UCSD-AML1 (cell line): ENCODE measurements around the gene GUCY1A2.

ENCODE experiments used
- DNase-seq: peaks from one replicate; lab custom pipeline; 2025; ENCODE audit not compliant: unreplicated experiment; lab: John Stamatoyannopoulos, UW

The GUCY1A2 gene

DNA sequence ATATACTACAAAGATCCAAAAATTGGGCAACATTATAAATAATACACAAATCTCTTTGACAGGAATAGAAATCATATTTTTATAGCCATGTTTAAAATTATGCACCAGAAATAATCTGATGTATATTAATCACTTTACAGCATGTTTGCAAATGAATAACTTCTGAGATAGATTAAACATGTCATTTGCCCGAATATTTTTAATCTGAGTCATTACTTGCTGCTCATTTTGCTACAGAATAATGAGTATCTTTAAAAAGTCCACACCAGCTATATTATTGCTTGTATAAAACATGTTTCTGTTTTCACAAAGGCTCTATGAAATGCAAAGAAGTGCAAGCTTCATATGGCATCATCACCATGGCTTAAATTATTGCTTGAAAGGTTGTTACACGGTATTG is 336.8 kb downstream of the GUCY1A2 start:
- DNase-seq: no peak

DNA sequence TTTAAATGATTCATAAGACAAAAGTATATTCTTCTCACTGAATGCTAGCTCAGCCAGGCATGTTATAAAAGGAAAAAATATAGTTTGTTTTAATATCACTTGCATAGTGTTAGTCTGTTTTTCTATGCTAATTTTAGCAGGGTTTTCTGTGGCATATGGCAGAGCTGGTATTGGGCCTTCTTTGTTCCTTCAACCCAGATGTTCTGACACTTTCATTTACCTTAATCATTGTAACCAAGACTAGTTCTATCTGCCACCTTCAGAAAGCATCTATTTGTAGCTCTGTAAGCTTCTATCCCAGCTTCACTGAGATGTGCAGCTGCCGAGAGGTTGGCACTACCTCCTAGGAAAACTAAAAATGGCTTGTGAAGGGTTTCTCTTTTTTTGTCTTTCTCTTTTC is 338.7 kb downstream of the GUCY1A2 start:
- DNase-seq: no peak

DNA sequence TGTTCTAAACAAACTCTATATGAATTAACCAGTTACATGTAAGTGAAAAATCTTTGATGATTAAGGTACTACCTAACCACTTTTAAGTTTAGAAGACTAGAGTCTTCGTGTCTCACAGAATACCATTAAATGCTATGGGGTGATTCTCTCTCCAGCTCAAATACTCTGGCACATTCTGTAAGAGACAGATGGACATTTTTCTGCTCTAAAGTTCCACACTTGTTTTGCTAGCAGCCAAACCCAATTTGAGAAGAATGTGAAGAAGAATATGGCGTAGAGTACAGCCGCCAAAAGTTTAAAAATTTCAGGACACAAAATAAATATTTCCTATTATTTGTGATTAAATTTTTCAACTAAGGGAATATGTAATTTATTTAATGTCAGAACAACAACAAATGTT is 339.1 kb downstream of the GUCY1A2 start:
- no peak for DNase-seq

DNA sequence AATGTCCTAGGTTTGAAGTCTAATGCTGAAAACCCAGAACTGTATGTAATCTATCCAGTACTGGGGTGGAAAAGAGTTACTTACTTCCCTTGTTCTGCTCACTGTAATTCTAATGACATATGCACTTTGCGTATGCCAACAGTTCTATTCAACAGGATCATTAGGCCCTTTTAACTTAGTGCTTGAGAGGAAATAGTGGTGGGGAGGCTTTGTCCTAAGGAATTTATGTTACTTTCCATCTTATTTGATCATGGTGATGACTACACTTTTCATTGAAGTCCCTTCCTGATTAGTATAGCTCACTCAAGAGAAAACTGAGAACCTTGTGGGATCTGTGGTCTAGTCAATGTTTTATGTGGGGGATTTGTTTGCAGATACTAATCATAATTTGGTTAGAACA is 348.2 kb downstream of the GUCY1A2 start:
- DNase-seq: no peak

DNA sequence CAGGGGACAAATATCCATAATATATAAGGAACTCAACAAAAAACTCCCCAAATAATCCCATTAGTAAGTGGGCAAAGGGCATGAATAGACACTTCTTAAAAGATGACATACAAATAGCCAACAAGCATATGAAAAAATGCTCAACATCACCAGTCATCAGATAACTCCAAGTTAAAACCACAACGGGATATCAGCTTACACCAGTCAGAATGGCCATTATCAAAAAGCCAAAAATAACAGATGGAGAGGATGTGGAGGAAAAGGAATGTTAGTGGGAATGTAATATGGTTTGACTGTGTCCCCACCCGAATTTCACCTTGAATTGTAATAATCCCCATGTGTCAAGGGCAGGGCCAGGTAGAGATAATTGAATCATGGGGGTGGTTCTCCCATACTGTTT is 350.1 kb downstream of the GUCY1A2 start:
- DNase-seq: no peak

DNA sequence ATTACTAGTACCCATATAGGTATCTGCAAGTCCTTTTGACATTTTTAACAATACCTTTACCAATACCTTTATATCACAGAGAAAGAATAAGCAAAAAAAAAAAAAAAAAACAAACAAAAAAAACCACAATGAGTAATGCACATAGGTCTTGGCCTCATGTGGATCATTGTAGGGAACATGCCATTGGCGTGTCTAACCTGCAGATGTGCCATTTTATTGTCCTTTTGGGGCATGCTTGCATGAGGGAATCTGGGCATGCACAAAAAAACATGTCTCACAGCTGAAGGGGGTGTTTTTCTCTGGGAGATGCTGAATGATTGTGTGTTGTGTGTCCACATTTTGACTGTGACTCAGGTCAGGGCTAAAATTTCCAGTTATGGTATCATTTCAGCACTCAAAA is 361.6 kb downstream of the GUCY1A2 start:
- no peak for DNase-seq

DNA sequence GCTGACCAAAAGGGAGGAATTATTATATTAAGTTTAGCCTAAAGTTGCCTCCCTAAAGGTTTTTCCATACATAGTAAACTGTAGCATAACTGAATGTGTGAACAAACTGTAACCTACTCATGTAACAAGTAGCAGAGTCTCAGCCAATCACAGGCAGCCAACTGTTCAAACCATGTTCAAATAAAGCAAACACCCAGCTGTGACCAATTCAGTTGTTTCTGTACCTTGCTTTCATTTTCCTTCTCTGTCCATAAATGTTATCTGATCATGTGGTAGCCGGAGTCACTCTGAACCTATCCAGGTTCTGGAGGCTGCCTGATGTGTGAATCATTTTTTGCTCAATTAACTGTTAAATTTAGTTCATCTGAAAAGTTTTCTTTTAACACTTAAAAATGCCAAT is 373.5 kb downstream of the GUCY1A2 start:
- no peak for DNase-seq

DNA sequence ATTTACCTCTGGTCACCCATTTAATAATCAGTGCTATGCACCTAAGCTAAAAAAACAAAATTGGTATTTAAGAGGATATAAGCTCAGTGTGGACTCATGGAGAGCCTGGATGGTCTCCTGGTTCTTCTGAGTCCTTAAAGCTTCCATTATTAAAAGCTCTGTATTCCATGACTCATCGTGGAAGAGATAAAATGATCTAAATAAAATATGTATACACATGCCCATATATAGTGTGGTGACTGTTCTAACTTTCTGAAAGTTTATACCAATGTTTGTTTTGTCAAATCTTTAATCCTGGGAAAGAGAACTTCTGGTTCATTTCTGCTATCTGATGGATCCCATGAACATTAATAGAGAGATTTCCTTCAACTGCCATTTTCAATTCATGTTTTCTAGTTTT is 375.9 kb downstream of the GUCY1A2 start:
- no peak for DNase-seq

DNA sequence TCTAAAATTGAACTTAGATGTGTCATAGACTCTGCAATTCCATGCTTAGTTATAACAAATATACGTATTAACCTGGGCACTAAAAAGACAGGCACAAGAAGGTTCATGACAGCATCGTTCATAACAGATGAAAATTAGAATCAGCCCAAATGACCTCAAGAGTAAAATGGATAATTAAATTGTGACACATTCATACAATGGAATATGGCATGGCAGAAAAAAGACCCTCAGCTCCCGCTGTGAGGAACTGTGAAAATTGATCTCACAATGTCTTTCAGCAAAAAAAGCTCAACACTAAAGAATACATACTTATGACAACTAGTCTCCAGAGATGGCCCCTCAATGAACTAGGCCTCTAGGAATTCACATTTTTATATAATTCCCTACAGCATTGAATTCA is 386.0 kb downstream of the GUCY1A2 start:
- DNase-seq: no peak

DNA sequence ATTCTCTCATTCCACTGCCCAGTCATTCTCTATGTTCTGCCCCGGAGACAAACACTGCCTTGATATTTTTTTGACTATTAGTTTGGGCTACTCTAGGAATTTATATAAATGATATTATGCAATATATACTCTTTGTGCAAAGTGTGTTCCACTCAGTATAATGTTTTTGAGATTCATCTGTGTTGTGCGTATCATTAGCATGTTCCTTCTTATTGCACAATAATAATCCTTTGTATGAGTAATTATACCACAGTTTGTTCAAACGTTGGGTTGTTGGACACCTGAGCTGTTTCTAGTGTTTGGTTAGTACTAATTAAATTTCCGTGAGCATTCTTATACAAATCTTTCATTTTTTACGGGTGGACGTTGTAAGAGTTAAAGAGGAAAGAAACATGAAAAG is 390.6 kb downstream of the GUCY1A2 start:
- DNase-seq: no peak

DNA sequence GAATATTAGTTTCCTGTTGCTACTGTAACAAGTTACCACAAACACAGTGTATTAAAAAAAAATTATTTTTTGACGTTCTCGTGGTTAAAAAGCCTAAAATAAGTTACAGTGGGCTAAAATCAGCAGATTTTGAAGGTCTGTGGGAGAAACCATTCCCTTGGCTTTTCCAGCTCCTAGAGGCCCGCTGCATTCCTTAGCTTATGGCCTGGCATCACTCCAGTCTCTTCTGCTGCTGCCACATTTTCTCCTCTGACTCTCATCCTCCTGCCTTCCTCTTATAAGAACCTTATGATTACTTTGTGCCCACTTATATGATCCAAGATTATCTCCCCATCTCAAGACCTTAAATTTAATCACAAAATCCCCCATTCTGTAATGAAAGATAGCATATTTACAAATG is 392.7 kb downstream of the GUCY1A2 start:
- no peak for DNase-seq

DNA sequence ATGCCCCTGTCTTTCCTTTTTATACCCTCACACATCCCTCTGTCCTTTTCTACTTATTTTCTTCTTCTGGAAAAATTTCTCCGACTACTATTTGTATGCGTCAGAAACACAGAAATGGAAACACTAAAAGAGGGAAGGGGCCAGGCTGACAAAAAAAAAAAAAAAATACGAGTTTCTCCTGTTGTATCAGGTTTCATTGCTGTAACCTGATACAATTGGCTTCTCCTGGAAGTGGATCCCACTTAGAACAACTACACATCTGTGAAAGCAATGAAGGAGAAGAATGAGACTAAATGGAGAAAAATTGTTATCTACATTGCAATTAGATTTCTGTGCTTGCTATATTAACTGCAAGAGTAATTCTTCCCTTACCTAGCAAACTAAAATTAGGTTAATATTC is 393.9 kb downstream of the GUCY1A2 start:
- DNase-seq: no peak
